Kidney (tissue), 14 donors: ENCODE data around the gene MORN1. TPM values are rescaled to one million over a fixed set of nuclear protein-coding genes. Genes with fewer than 3 reads are reported as not detected.
A peak's percentile ranks its signal among the peaks of the same experiment; 100 is the strongest.

Source experiments
- DNase-seq, 5 donors: peaks; one replicate each; pipeline ENCODE4 v3.0.0-alpha.2; 2013 to 2020
- FAIRE-seq: peaks from 2 replicates; lab custom pipeline; 2012; peaks lifted over from hg19 to GRCh38; lab: Jason Lieb, UNC
- H3K27ac ChIP-seq, 2 donors: one replicate each; pipeline ENCODE4 v1.7.0; 2013; ENCODE audit warnings: low read depth in 2 of 2, low read length in 2 of 2, inconsistent platforms in 1 of 2
- H3K27me3 ChIP-seq: one replicate; pipeline ENCODE4 v1.7.1; 2013; ENCODE audit warnings: low read length, inconsistent platforms; ENCODE audit not compliant: control insufficient read depth, insufficient read depth
- H3K36me3 ChIP-seq, 3 donors: one replicate each; pipeline versions ENCODE4 v1.7.0 to v1.7.1; 2013; ENCODE audit warnings: low read length in 3 of 3, control low read depth in 1 of 3, inconsistent platforms in 1 of 3; ENCODE audit not compliant: insufficient read depth in 3 of 3, control insufficient read depth in 2 of 3
- H3K4me1 ChIP-seq, 3 donors: one replicate each; pipeline versions ENCODE4 v1.7.0 to v1.7.1; 2013; ENCODE audit warnings: low read length in 3 of 3, inconsistent platforms in 1 of 3, low read depth in 1 of 3; ENCODE audit not compliant: control insufficient read depth in 2 of 3, insufficient read depth in 2 of 3
- H3K4me3 ChIP-seq, 3 donors: one replicate each; pipeline versions ENCODE4 v1.7.0 to v1.8.1; 2013; ENCODE audit warnings: low read length in 3 of 3, control low read depth in 1 of 3, inconsistent platforms in 1 of 3
- H3K9ac ChIP-seq, 3 donors: one replicate each; pipeline versions ENCODE4 v1.7.0 to v1.7.1; 2013; ENCODE audit warnings: low read length in 3 of 3, control low read depth in 1 of 3, inconsistent platforms in 1 of 3
- H3K9me3 ChIP-seq, 3 donors: one replicate each; pipeline versions ENCODE4 v1.7.0 to v1.7.1; 2013; ENCODE audit warnings: low read length in 3 of 3, control low read depth in 1 of 3, inconsistent platforms in 1 of 3; ENCODE audit not compliant: control insufficient read depth in 2 of 3, insufficient read depth in 1 of 3
- CTCF ChIP-seq: IDR thresholded peaks from 3 replicates; pipeline ENCODE4 v1.5.1; 2012; ENCODE audit warnings: mild to moderate bottlenecking, moderate library complexity, borderline replicate concordance; ENCODE audit not compliant: insufficient read depth; ENCODE audit errors: extremely low read depth
- intact Hi-C: fragments of 100-400 bp; cut with DNase I; formaldehyde crosslinking; loops from one replicate; pipeline ENCODE4 v1.11.1; 2022
- polyA plus RNA-seq: library from polyadenylated mRNA; stranded (reverse); fragments of 350-450 nt; fragmentation: Illumina TruSeq; extraction: RNeasy Lipid Tissue Mini Kit (QIAGEN cat#74804); gene quantifications from one replicate; pipeline ENCODE4 v1.2.3, GENCODE V29; 2014; ENCODE audit warnings: low read depth, low replicate concordance; ENCODE audit not compliant: insufficient read depth
- total RNA-seq: library from RNA; stranded (reverse); fragmentation: NEBNext Ultra II Directional; extraction: Animal tissue kit (Norgen Biotek cat#: 25700); gene quantifications from one replicate; pipeline ENCODE4 v1.2.1, GENCODE V29; 2021
- donor health status: control.
- donor health status: control.
- donor health status: control.
- donor health status: control.
- donor health status: control.
- donor health status: DM: yes; HTN: yes; CAD: no.
- donor health status: Normal renal cell carcinoma (clear cell type).

Gene MORN1
- total and polyA plus RNA-seq, 2 donors from 2014 or later = 9.0 to 24.7 TPM

- FAIRE-seq = no peak
Measured at GRCh38 chr1:2340918-2341254, 50.5 kb downstream of the MORN1 start.

GRCh38 chr1:2340086-2340917 is 51.1 kb downstream of the MORN1 start:
- Histone ChIP-seq H3K9ac (no peak overlapping the region), H3K36me3 (no peaks in the 10 kb centered on the region), H3K27ac (no peak overlapping the region), H3K9me3 (no peaks in the 10 kb centered on the region), H3K27me3 (no peaks in the 10 kb centered on the region), H3K4me3 (no peak overlapping the region), H3K4me1 (no peaks in the 10 kb centered on the region)
- no peak for TF ChIP-seq CTCF
- intact Hi-C loops = no loop called here
- no peak for FAIRE-seq
- peak in 1 of 5 donors; percentile 54 for DNase-seq

More at GRCh38 chr1:2340918-2341254, 50.5 kb downstream of the MORN1 start:
- H3K27me3 ChIP-seq = no peaks in the 10 kb centered on the region
- H3K9me3 ChIP-seq = no peaks in the 10 kb centered on the region
- H3K4me1 ChIP-seq = no peaks in the 10 kb centered on the region
- H3K36me3 ChIP-seq = no peaks in the 10 kb centered on the region
- no peak overlapping the region for H3K9ac ChIP-seq
- DNase-seq = peak in 1 of 5 donors; percentile 57
- TF ChIP-seq CTCF = no peak
- intact Hi-C loops = no loop called here
- no peak overlapping the region for H3K4me3 ChIP-seq
- no peak overlapping the region for H3K27ac ChIP-seq

- no peak overlapping the region for H3K27ac ChIP-seq
- H3K9me3 ChIP-seq = no peaks in the 10 kb centered on the region
- no peak overlapping the region for H3K4me3 ChIP-seq
- no peaks in the 10 kb centered on the region for H3K27me3 ChIP-seq
- H3K9ac ChIP-seq = no peak overlapping the region
- no peak for TF ChIP-seq CTCF
- DNase-seq = peak in 1 of 5 donors; percentile 60
- FAIRE-seq = no peak
- intact Hi-C loops = no loop called here
- H3K4me1 ChIP-seq = no peaks in the 10 kb centered on the region
- no peaks in the 10 kb centered on the region for H3K36me3 ChIP-seq
Measured at GRCh38 chr1:2339206-2340085, 51.9 kb downstream of the MORN1 start.
